Prostate gland (tissue), 2 donors: ENCODE results near the gene FHIT. TPM values are rescaled to one million over a fixed set of nuclear protein-coding genes. Genes with fewer than 3 reads are reported as not detected.

Experiments used
- DNase-seq: peaks from one replicate; pipeline ENCODE4 v3.0.0-alpha.2; 2019; ENCODE audit warnings: low spot score
- H3K27ac ChIP-seq, 2 donors: fragments of 200-600 bp; sonication (generic); 2 replicates each; pipeline ENCODE4 v1.5.1; 2017 to 2019
- H3K27me3 ChIP-seq: fragments of 200-600 bp; sonication (generic); replicated peaks from 2 replicates; pipeline ENCODE4 v1.5.1; 2019; ENCODE audit not compliant: insufficient read depth
- H3K36me3 ChIP-seq, 2 donors: fragments of 200-600 bp; sonication (generic); 1 replicate in 1 of 2; 2 replicates in 1 of 2; pipeline versions ENCODE4 v1.5.1 to v1.8.1; 2017 to 2019
- H3K4me1 ChIP-seq: fragments of 200-600 bp; sonication (generic); replicated peaks from 2 replicates; pipeline ENCODE4 v1.5.1; 2019
- H3K4me3 ChIP-seq, 2 donors: fragments of 200-600 bp; sonication (generic); 2 replicates each; pipeline ENCODE4 v1.5.1; 2017 to 2019
- H3K9me3 ChIP-seq: fragments of 200-600 bp; sonication (generic); 2 replicates; pipeline ENCODE4 v1.5.1; 2017
- CTCF ChIP-seq, 4 experiments: fragments of 200-600 bp in 2 of 4; fragments of 450-650 bp in 2 of 4; sonication (generic) in 2 of 4; IDR thresholded peaks; 1 replicate in 3 of 4; 2 replicates in 1 of 4; pipeline ENCODE4 v1.5.1; 2016 to 2019; ENCODE audit warnings: antibody characterized with exemption in 4 of 4, mild to moderate bottlenecking in 2 of 4, moderate library complexity in 2 of 4
- POLR2A ChIP-seq: fragments of 450-650 bp; IDR thresholded peaks from one replicate; pipeline ENCODE4 v1.6.1; 2016; ENCODE audit warnings: antibody characterized with exemption, mild to moderate bottlenecking
- POLR2AphosphoS5 ChIP-seq: sonication (generic); formaldehyde crosslinking; IDR thresholded peaks from one replicate; pipeline ENCODE4 v1.6.1; 2017; ENCODE audit warnings: antibody characterized with exemption
- WGBS: methylation state at CpG from one replicate; pipeline ENCODE4 v1.1.5; 2018; 5-methylcytosine and 5-hydroxymethylcytosine counted together
- intact Hi-C: fragments of 100-400 bp; cut with DNase I; formaldehyde crosslinking; loops from one replicate; pipeline ENCODE4 v1.14.2; 2022
- total RNA-seq, 2 donors: library from RNA; depleted of rRNA; stranded (reverse); fragments of >200 nt; gene quantifications; one replicate each; pipeline ENCODE4 v1.1.0, GENCODE V29; 2016

The FHIT gene
- total RNA-seq, 2 donors from 2014 or later: 6.4 to 10.4 TPM

GRCh38 chr3:60424034-60424433, 827.2 kb downstream of the FHIT start:
- TF ChIP-seq POLR2AphosphoS5 (no peak), CTCF (IDR thresholded peaks at IDR 0.05) (no peak), POLR2A (no peak)
- no peak overlapping the region for H3K4me3 ChIP-seq
- DNase-seq: no peak
- no peaks in the 10 kb centered on the region for H3K36me3 ChIP-seq
- no peaks in the 10 kb centered on the region for H3K27me3 ChIP-seq
- no peaks in the 10 kb centered on the region for H3K9me3 ChIP-seq
- H3K27ac ChIP-seq: no peak overlapping the region
- no peaks in the 10 kb centered on the region for H3K4me1 ChIP-seq
- intact Hi-C loops: no loop called here
- 75% methylated on average over 3 of the region's 3 CpGs for whole genome bisulfite sequencing

DNA sequence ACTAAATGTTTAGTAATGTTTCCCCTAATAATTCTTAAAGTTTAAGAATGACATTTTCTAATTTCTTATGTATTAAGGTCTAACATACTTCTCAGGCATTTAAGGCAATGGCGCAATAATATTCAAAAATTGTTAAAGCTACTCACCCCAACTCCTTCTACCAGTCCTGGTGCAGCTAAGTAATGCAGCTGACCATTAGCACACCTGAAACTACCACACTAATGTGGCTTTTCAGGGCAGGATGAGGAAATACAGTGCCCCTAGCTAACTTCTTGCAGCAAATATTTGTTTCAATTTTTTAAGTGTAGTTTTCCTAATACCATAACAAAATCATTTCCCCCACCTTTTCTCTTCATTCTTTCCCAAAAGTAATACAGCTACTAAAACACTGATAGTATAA, 827.7 kb downstream of the FHIT start:
- Histone ChIP-seq H3K9me3 (no peaks in the 10 kb centered on the region), H3K36me3 (no peaks in the 10 kb centered on the region), H3K27ac (no peak overlapping the region), H3K4me3 (no peak overlapping the region), H3K4me1 (no peaks in the 10 kb centered on the region), H3K27me3 (no peaks in the 10 kb centered on the region)
- WGBS: 79% methylated on average over 1 of the region's 1 CpG
- TF ChIP-seq POLR2AphosphoS5 (no peak), CTCF (IDR thresholded peaks at IDR 0.05) (no peak), POLR2A (no peak)
- no peak for DNase-seq
- intact Hi-C loops: no loop called here

DNA sequence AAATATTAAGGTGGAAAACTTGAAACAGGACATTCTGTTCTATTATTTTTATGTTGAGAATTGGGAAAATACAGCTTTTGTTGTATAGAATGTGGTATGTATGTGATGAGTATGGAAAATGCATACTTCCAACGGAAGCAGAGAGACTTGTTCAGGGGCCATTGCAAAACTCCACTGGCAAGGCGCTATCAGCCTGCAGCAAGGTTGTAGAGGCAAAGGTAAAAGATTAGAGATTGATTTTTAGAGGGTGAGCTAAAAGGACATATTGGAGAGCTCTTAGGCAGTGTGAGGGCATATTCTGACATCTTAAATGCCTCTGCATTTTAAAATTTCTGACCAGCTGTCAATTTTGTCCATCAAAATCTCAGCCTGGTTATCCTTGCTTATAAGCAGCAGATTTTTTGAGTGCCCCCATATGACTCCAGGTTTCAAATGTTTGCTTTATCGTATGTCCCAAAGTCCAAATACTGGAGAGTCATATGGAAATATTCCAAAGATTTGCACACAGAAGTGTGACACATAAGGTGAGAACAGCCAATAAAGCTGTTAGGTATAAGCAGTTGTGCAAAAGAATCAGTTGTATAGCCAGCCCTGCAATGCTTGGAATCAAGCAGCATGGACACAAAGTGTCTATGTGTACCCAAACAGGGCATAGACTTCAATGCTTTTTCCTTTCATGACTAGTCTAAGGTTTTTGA, 829.4 kb downstream of the FHIT start:
- intact Hi-C loops: no loop called here
- Histone ChIP-seq H3K9me3 (no peaks in the 10 kb centered on the region), H3K27ac (no peak overlapping the region), H3K27me3 (no peaks in the 10 kb centered on the region), H3K4me3 (no peak overlapping the region), H3K36me3 (no peaks in the 10 kb centered on the region), H3K4me1 (no peaks in the 10 kb centered on the region)
- WGBS: 96% methylated on average over 3 of the region's 3 CpGs
- no peak for DNase-seq
- TF ChIP-seq POLR2AphosphoS5 (no peak), POLR2A (no peak), CTCF (IDR thresholded peaks at IDR 0.05) (no peak)

DNA sequence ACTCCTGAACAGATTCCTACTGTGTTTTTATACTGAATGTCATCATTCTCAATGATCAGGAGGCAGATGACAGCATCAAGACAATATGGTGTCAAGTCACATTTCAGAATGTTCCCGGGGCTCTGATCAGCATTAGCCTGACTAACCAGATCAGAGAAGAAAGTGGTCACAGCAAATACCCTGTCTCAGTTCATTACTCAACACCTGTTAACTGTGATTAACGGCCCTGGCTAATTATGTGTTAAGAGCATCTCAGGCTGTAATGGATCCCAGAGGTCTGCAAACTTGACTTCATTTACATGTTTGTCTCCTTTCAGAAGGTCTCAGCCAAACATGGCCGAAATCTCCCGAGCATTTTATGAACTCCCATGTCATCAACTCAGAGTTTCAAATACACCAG, 833.7 kb downstream of the FHIT start:
- no peak overlapping the region for H3K27ac ChIP-seq
- TF ChIP-seq POLR2A: no peak
- H3K27me3 ChIP-seq: no peaks in the 10 kb centered on the region
- no peaks in the 10 kb centered on the region for H3K4me1 ChIP-seq
- no peaks in the 10 kb centered on the region for H3K9me3 ChIP-seq
- intact Hi-C loops: no loop called here
- DNase-seq: no peak
- no peaks in the 10 kb centered on the region for H3K36me3 ChIP-seq
- WGBS: 70% methylated on average over 4 of the region's 4 CpGs
- H3K4me3 ChIP-seq: no peak overlapping the region

GRCh38 chr3:60414011-60414410, 837.2 kb downstream of the FHIT start:
- Histone ChIP-seq H3K27ac (no peak overlapping the region), H3K36me3 (no peaks in the 10 kb centered on the region), H3K9me3 (no peaks in the 10 kb centered on the region), H3K4me1 (no peaks in the 10 kb centered on the region), H3K27me3 (no peaks in the 10 kb centered on the region), H3K4me3 (no peak overlapping the region)
- TF ChIP-seq POLR2AphosphoS5 (no peak), CTCF (IDR thresholded peaks at IDR 0.05) (no peak), POLR2A (no peak)
- DNase-seq: no peak
- intact Hi-C loops: no loop called here
- WGBS: 97% methylated on average over 4 of the region's 4 CpGs
